NCI-H2196 (cell line): ENCODE measurements around the gene ADAMTS12.

ENCODE experiments used
- DNase-seq: peaks from one replicate; lab custom pipeline; 2025; ENCODE audit not compliant: unreplicated experiment; lab: John Stamatoyannopoulos, UW

The ADAMTS12 gene

GRCh38 chr5:33807771-33808170 is 84.0 kb downstream of the ADAMTS12 start:
- DNase-seq = no peak

- no peak for DNase-seq
Observed at GRCh38 chr5:33806738-33807442, 84.9 kb downstream of the ADAMTS12 start.

GRCh38 chr5:33801292-33801691 is 90.5 kb downstream of the ADAMTS12 start:
- DNase-seq = no peak

GRCh38 chr5:33800241-33800950 is 91.4 kb downstream of the ADAMTS12 start:
- no peak for DNase-seq

- DNase-seq = no peak
Observed at GRCh38 chr5:33795496-33795895, 96.3 kb downstream of the ADAMTS12 start.

- no peak for DNase-seq
Observed at GRCh38 chr5:33794550-33795181, 97.1 kb downstream of the ADAMTS12 start.

- no peak for DNase-seq
Observed at GRCh38 chr5:33793836-33794549, 97.8 kb downstream of the ADAMTS12 start.

- DNase-seq = no peak
Observed at GRCh38 chr5:33793276-33793675, 98.5 kb downstream of the ADAMTS12 start.

GRCh38 chr5:33792559-33792958 is 99.2 kb downstream of the ADAMTS12 start:
- DNase-seq = no peak

- no peak for DNase-seq
Observed at GRCh38 chr5:33789567-33789957, 102.2 kb downstream of the ADAMTS12 start.

GRCh38 chr5:33788922-33789566 is 102.7 kb downstream of the ADAMTS12 start:
- no peak for DNase-seq

GRCh38 chr5:33785571-33785970 is 106.2 kb downstream of the ADAMTS12 start:
- DNase-seq = no peak

- no peak for DNase-seq
Observed at GRCh38 chr5:33781286-33781685, 110.5 kb downstream of the ADAMTS12 start.

GRCh38 chr5:33776151-33776660 is 115.6 kb downstream of the ADAMTS12 start:
- DNase-seq = no peak

- no peak for DNase-seq
Observed at GRCh38 chr5:33774341-33774740, 117.4 kb downstream of the ADAMTS12 start.

- DNase-seq = no peak
Observed at GRCh38 chr5:33772380-33772897, 119.4 kb downstream of the ADAMTS12 start.

GRCh38 chr5:33769968-33770367 is 121.8 kb downstream of the ADAMTS12 start:
- no peak for DNase-seq

- DNase-seq = no peak
Observed at GRCh38 chr5:33769196-33769595, 122.6 kb downstream of the ADAMTS12 start.

- no peak for DNase-seq
Observed at GRCh38 chr5:33766023-33766422, 125.8 kb downstream of the ADAMTS12 start.

GRCh38 chr5:33764786-33765185 is 127.0 kb downstream of the ADAMTS12 start:
- no peak for DNase-seq

- DNase-seq = no peak
Observed at GRCh38 chr5:33763435-33763834, 128.4 kb downstream of the ADAMTS12 start.
